ENCODE results near the gene POU2AF1.

Gene POU2AF1

DNA sequence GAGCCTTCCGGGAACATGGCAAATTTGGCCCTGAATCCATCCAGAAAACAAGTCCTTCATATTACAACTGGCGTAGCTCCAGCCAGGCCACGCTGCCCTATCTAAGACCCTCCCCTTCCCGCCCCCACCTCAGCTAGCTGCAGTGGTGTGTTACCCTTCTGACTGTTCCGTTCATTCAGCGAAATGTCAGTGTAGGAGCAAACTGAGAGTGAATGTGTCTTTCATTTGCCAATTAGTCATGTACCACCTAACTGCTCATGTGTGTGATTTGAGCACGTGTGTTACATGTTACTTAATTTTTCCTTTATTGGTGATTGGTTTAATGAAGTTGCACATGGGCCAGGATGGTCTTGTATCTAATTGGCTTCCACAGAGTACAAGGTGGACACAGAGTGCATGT is 34.8 kb upstream of the POU2AF1 start:
- Histone ChIP-seq H3K4me3 (replicated peaks; ENCODE audit: low read depth, low read length) (no peak overlapping the region), H3K27me3 (replicated peaks; ENCODE audit: control insufficient read depth, insufficient read depth, low read length) (no peaks in the 10 kb centered on the region), H3K36me3 (ENCODE audit: control insufficient read depth, insufficient read depth, low read length) (no peaks in the 10 kb centered on the region)
- TF ChIP-seq, protein P1, sequence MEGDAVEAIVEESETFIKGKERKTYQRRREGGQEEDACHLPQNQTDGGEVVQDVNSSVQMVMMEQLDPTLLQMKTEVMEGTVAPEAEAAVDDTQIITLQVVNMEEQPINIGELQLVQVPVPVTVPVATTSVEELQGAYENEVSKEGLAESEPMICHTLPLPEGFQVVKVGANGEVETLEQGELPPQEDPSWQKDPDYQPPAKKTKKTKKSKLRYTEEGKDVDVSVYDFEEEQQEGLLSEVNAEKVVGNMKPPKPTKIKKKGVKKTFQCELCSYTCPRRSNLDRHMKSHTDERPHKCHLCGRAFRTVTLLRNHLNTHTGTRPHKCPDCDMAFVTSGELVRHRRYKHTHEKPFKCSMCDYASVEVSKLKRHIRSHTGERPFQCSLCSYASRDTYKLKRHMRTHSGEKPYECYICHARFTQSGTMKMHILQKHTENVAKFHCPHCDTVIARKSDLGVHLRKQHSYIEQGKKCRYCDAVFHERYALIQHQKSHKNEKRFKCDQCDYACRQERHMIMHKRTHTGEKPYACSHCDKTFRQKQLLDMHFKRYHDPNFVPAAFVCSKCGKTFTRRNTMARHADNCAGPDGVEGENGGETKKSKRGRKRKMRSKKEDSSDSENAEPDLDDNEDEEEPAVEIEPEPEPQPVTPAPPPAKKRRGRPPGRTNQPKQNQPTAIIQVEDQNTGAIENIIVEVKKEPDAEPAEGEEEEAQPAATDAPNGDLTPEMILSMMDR (IDR thresholded peaks at IDR 0.05; ENCODE audit: insufficient read depth, low read length, poor library complexity, severe bottlenecking), result no peak
- DNase-seq (ENCODE audit: extremely low read depth, insufficient read length), result no peak

DNA sequence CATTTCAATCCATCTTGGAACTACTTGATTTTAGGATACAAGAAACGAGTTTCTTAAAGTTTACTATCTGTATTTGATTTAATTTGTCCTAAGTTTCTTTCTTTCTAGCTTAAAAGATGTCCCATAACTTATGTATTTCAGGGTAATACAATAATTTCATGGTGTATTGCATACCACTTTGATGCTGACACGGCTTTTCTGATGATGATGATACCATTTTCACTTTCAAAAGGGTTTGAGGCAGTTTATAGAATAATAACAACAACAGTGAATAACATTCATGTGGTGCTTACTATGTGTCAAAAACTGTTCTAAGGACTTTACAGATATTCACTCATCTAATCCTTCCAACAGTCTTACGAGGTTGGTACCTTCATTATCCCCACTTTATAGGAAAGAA is 33.2 kb upstream of the POU2AF1 start:
- Histone ChIP-seq H3K27me3 (replicated peaks; ENCODE audit: control insufficient read depth, insufficient read depth, low read length) (no peaks in the 10 kb centered on the region), H3K4me3 (replicated peaks; ENCODE audit: low read depth, low read length) (no peak overlapping the region), H3K36me3 (ENCODE audit: control insufficient read depth, insufficient read depth, low read length) (no peaks in the 10 kb centered on the region)
- DNase-seq (ENCODE audit: extremely low read depth, insufficient read length), result no peak
- TF ChIP-seq, protein P1 (IDR thresholded peaks at IDR 0.05; ENCODE audit: insufficient read depth, low read length, poor library complexity, severe bottlenecking), result no peak

DNA sequence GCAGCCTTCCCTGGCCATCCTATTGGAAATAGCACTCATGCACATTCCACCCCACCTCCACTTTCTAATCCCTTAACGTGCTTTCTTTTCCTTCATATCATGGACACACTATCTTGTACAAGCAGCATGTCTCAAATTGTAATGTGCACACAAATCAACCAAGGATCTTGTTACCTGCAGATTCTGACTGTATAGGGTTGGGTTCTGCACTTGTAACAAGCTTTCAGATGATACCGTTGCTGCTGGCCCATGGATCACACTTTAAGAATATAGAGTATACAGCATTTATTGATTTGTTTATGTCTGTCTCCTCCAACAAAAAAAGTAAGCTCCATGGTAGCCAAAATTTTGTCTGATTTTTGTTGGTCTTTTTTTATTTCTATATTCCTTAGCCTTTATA is 32.4 kb upstream of the POU2AF1 start:
- no peak for DNase-seq (ENCODE audit: extremely low read depth, insufficient read length)
- Histone ChIP-seq H3K4me3 (replicated peaks; ENCODE audit: low read depth, low read length) (no peak overlapping the region), H3K36me3 (ENCODE audit: control insufficient read depth, insufficient read depth, low read length) (no peaks in the 10 kb centered on the region), H3K27me3 (replicated peaks; ENCODE audit: control insufficient read depth, insufficient read depth, low read length) (no peaks in the 10 kb centered on the region)
- TF ChIP-seq, protein P1 (IDR thresholded peaks at IDR 0.05; ENCODE audit: insufficient read depth, low read length, poor library complexity, severe bottlenecking), result no peak

DNA sequence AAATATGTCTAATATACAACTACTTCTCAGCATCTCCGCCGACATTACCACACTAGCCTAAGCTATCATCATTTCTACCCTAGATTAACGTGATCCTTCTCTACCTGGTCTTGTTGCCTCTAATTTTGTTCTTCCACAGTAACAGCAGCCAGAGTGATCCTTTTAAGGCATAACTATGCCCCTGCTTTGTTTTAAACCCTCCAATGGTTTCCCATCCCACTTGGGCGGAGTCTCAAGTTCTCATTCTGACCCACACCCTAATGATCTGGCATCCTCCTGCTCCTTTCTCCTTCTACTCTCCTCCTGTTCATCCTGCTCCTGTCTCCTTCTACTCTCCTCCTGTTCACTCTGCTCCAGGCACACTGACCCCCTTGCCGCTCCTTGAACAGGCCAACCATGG is 31.9 kb upstream of the POU2AF1 start:
- DNase-seq (ENCODE audit: extremely low read depth, insufficient read length), result no peak
- H3K27me3 ChIP-seq (replicated peaks; ENCODE audit: control insufficient read depth, insufficient read depth, low read length), result no peaks in the 10 kb centered on the region
- no peaks in the 10 kb centered on the region for H3K36me3 ChIP-seq (ENCODE audit: control insufficient read depth, insufficient read depth, low read length)
- H3K4me3 ChIP-seq (replicated peaks; ENCODE audit: low read depth, low read length), result no peak overlapping the region
- TF ChIP-seq, protein P1 (IDR thresholded peaks at IDR 0.05; ENCODE audit: insufficient read depth, low read length, poor library complexity, severe bottlenecking), result no peak

DNA sequence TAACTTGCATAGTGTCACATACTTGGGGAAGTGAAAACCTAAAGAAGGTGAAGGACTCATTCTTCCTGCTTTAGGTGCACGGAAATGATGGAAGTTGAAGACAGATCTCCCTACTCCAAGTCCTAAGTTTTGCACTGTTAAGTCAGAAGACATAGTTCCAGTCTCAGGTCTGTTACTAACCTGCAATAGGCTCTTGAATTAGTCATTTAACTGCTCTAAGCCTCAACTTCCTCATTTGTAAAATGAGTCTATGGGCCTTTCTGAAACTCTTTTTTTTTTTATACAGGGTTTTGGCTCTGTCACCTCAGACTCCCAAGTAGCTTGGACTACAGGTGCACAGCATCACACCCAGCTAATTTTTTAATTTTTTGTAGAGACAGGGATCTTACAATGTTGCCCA is 30.8 kb upstream of the POU2AF1 start:
- no peaks in the 10 kb centered on the region for H3K27me3 ChIP-seq (replicated peaks; ENCODE audit: control insufficient read depth, insufficient read depth, low read length)
- peak; percentile 72 for DNase-seq (ENCODE audit: extremely low read depth, insufficient read length)
- H3K4me3 ChIP-seq (replicated peaks; ENCODE audit: low read depth, low read length), result peak overlapping the region; percentile 8; the same call in 1 of the 2 replicates
- TF ChIP-seq, protein P1 (IDR thresholded peaks at IDR 0.05; ENCODE audit: insufficient read depth, low read length, poor library complexity, severe bottlenecking), result no peak
- H3K36me3 ChIP-seq (ENCODE audit: control insufficient read depth, insufficient read depth, low read length), result no peaks in the 10 kb centered on the region
